ENCODE results near the gene EIF5. TPM values are rescaled to one million over a fixed set of nuclear protein-coding genes. Genes with fewer than 3 reads are reported as not detected.

The EIF5 gene
- total RNA-seq, 1 experiment from 2014 or later = 327 TPM

GRCh38 chr14:103317976-103318580 lies 16.0 kb upstream of the EIF5 start:
- no peak for TF ChIP-seq CTCF (IDR thresholded peaks at IDR 0.05; ENCODE audit: unreplicated experiment)
- Mint-ChIP-seq H3K27me3 (ENCODE audit: insufficient read depth, unreplicated experiment) (peaks cover 11% of the 10 kb centered on the region), H3K36me3 (ENCODE audit: insufficient read depth, unreplicated experiment) (no peaks in the 10 kb centered on the region), H3K4me1 (ENCODE audit: insufficient read depth, unreplicated experiment) (no peaks in the 10 kb centered on the region), H3K27ac (ENCODE audit: low read depth, unreplicated experiment) (no peak overlapping the region), H3K4me3 (ENCODE audit: unreplicated experiment) (no peak overlapping the region), H3K9me3 (ENCODE audit: unreplicated experiment) (no peaks in the 10 kb centered on the region)
- CTCF ChIA-PET = interaction anchor here (0.7 to 1.0 kb wide), 3 partner anchors 19 to 214 kb away, joined by 3 read pairs; no protein-coding TSS in a partner anchor
- no TSS peak for BruUV-seq (replicated peaks)
- intact Hi-C loops (cut with micrococcal nuclease) = no loop called here
- POLR2A ChIA-PET = no interaction called here
- DNase-seq (ENCODE audit: unreplicated experiment) = no peak

- no peak for DNase-seq (ENCODE audit: unreplicated experiment)
- H3K9me3 Mint-ChIP-seq (ENCODE audit: unreplicated experiment) = no peaks in the 10 kb centered on the region
- H3K36me3 Mint-ChIP-seq (ENCODE audit: insufficient read depth, unreplicated experiment) = no peaks in the 10 kb centered on the region
- H3K4me1 Mint-ChIP-seq (ENCODE audit: insufficient read depth, unreplicated experiment) = no peaks in the 10 kb centered on the region
- H3K27me3 Mint-ChIP-seq (ENCODE audit: insufficient read depth, unreplicated experiment) = peaks cover 11% of the 10 kb centered on the region
- no peak overlapping the region for H3K27ac Mint-ChIP-seq (ENCODE audit: low read depth, unreplicated experiment)
- CTCF ChIA-PET = interaction anchor here (0.5 to 1.0 kb wide), 3 partner anchors 94 to 240 kb away, joined by 3 to 4 read pairs (median 3); no protein-coding TSS in a partner anchor
- intact Hi-C loops (cut with micrococcal nuclease) = no loop called here
- BruUV-seq (replicated peaks) = no TSS peak
- TF ChIP-seq CTCF (IDR thresholded peaks at IDR 0.05; ENCODE audit: unreplicated experiment) = no peak
- POLR2A ChIA-PET = no interaction called here
- no peak overlapping the region for H3K4me3 Mint-ChIP-seq (ENCODE audit: unreplicated experiment)
Measured at GRCh38 chr14:103318750-103319419, 15.2 kb upstream of the EIF5 start.

GRCh38 chr14:103319422-103319821 lies 14.6 kb upstream of the EIF5 start:
- Mint-ChIP-seq H3K9me3 (ENCODE audit: unreplicated experiment) (no peaks in the 10 kb centered on the region), H3K27me3 (ENCODE audit: insufficient read depth, unreplicated experiment) (peaks cover 11% of the 10 kb centered on the region), H3K36me3 (ENCODE audit: insufficient read depth, unreplicated experiment) (no peaks in the 10 kb centered on the region), H3K4me3 (ENCODE audit: unreplicated experiment) (no peak overlapping the region), H3K27ac (ENCODE audit: low read depth, unreplicated experiment) (no peak overlapping the region), H3K4me1 (ENCODE audit: insufficient read depth, unreplicated experiment) (no peaks in the 10 kb centered on the region)
- TF ChIP-seq CTCF (IDR thresholded peaks at IDR 0.05; ENCODE audit: unreplicated experiment) = no peak
- intact Hi-C loops (cut with micrococcal nuclease) = no loop called here
- CTCF ChIA-PET = interaction anchor here (0.5 kb wide), 1 partner anchor 241 kb away, joined by 4 read pairs; no protein-coding TSS in a partner anchor
- POLR2A ChIA-PET = no interaction called here
- no peak for DNase-seq (ENCODE audit: unreplicated experiment)
- BruUV-seq (replicated peaks) = no TSS peak

GRCh38 chr14:103326078-103326477 lies 8.0 kb upstream of the EIF5 start:
- intact Hi-C loops (cut with micrococcal nuclease) = no loop called here
- CTCF ChIA-PET = no interaction called here
- H3K4me3 Mint-ChIP-seq (ENCODE audit: unreplicated experiment) = no peak overlapping the region
- no peak for DNase-seq (ENCODE audit: unreplicated experiment)
- POLR2A ChIA-PET = no interaction called here
- no peaks in the 10 kb centered on the region for H3K9me3 Mint-ChIP-seq (ENCODE audit: unreplicated experiment)
- no peak overlapping the region for H3K27ac Mint-ChIP-seq (ENCODE audit: low read depth, unreplicated experiment)
- no peaks in the 10 kb centered on the region for H3K4me1 Mint-ChIP-seq (ENCODE audit: insufficient read depth, unreplicated experiment)
- TF ChIP-seq CTCF (IDR thresholded peaks at IDR 0.05; ENCODE audit: unreplicated experiment) = no peak
- H3K36me3 Mint-ChIP-seq (ENCODE audit: insufficient read depth, unreplicated experiment) = no peaks in the 10 kb centered on the region
- peaks cover 18% of the 10 kb centered on the region for H3K27me3 Mint-ChIP-seq (ENCODE audit: insufficient read depth, unreplicated experiment)
- no TSS peak for BruUV-seq (replicated peaks)

Measured in MCF 10A (cell line).